HepG2 (cell line): ENCODE data around the gene WDR27. TPM values are rescaled to one million over a fixed set of nuclear protein-coding genes. Genes with fewer than 3 reads are reported as not detected.

Experiments used
- IRF1 ChIP-seq: sonication (generic); formaldehyde crosslinking; IDR thresholded peaks from 2 replicates; pipeline ENCODE4 v1.4.0; 2020; ENCODE audit warnings: low read depth, mild to moderate bottlenecking, missing genetic modification reagents
- JARID2 ChIP-seq: sonication (generic); formaldehyde crosslinking; IDR thresholded peaks from 2 replicates; pipeline ENCODE4 v1.8.1; 2023; ENCODE audit warnings: missing genetic modification reagents, inconsistent platforms; ENCODE audit not compliant: insufficient replicate concordance
- KLF15 ChIP-seq: sonication (generic); formaldehyde crosslinking; IDR thresholded peaks from 2 replicates; pipeline ENCODE4 v1.8.1; 2023; ENCODE audit warnings: borderline replicate concordance, mild to moderate bottlenecking, inconsistent platforms, missing genetic modification reagents, mixed read lengths
- MAFG ChIP-seq: sonication (generic); formaldehyde crosslinking; IDR thresholded peaks from 2 replicates; pipeline ENCODE4 v1.5.1; 2020; ENCODE audit warnings: mild to moderate bottlenecking, missing genetic modification reagents
- MBD4 ChIP-seq: IDR thresholded peaks from 2 replicates; pipeline ENCODE4 v1.6.1; 2012; ENCODE audit warnings: low read length, inconsistent platforms, borderline replicate concordance
- NRL ChIP-seq: sonication (generic); formaldehyde crosslinking; IDR thresholded peaks from 2 replicates; pipeline ENCODE4 v1.5.0; 2020; ENCODE audit warnings: missing genetic modification reagents, mild to moderate bottlenecking, moderate library complexity, borderline replicate concordance
- SAFB2 ChIP-seq: sonication (generic); formaldehyde crosslinking; IDR thresholded peaks from 2 replicates; pipeline ENCODE4 v1.5.1; 2020; ENCODE audit warnings: missing genetic modification reagents, low read depth, mild to moderate bottlenecking, borderline replicate concordance
- SAP130 ChIP-seq: IDR thresholded peaks from 2 replicates; pipeline ENCODE4 v1.6.1; 2016; ENCODE audit warnings: low read depth
- SMC3 ChIP-seq: IDR thresholded peaks from 2 replicates; pipeline ENCODE4 v1.6.1; 2011; ENCODE audit warnings: low read length, improper control_type of control experiment
- SPEN ChIP-seq: sonication (generic); formaldehyde crosslinking; IDR thresholded peaks from 2 replicates; pipeline ENCODE4 v1.5.1; 2020; ENCODE audit warnings: low read depth, mild to moderate bottlenecking, missing genetic modification reagents
- ZMYM3 ChIP-seq: sonication (generic); formaldehyde crosslinking; IDR thresholded peaks from 2 replicates; pipeline ENCODE4 v1.5.1; 2020; ENCODE audit warnings: mild to moderate bottlenecking, missing genetic modification reagents
- ZNF33B ChIP-seq: sonication (generic); formaldehyde crosslinking; IDR thresholded peaks from 2 replicates; pipeline ENCODE4 v1.5.1; 2020; ENCODE audit warnings: mild to moderate bottlenecking, missing genetic modification reagents
- ZNF451 ChIP-seq: sonication (generic); formaldehyde crosslinking; IDR thresholded peaks from 2 replicates; pipeline ENCODE4 v1.5.0; 2020; ENCODE audit warnings: mild to moderate bottlenecking, missing genetic modification reagents
- ZNF530 ChIP-seq: sonication (generic); formaldehyde crosslinking; IDR thresholded peaks from 2 replicates; pipeline ENCODE4 v1.5.0; 2020; ENCODE audit warnings: low read depth, mild to moderate bottlenecking, missing genetic modification reagents
- ZNF577 ChIP-seq: sonication (generic); formaldehyde crosslinking; IDR thresholded peaks from 2 replicates; pipeline ENCODE4 v1.4.0; 2020; ENCODE audit warnings: mild to moderate bottlenecking, low read depth, missing genetic modification reagents, borderline replicate concordance
- ZNF589 ChIP-seq: sonication (generic); formaldehyde crosslinking; conservative IDR thresholded peaks from 2 replicates; pipeline ENCODE4 v1.8.0; 2022; ENCODE audit warnings: mild to moderate bottlenecking, moderate library complexity, missing genetic modification reagents
- ZNF629 ChIP-seq: sonication (generic); formaldehyde crosslinking; conservative IDR thresholded peaks from 2 replicates; pipeline ENCODE4 v1.5.0; 2020; ENCODE audit warnings: missing genetic modification reagents
- polyA plus RNA-seq, 8 experiments: library from polyadenylated mRNA; depleted of rRNA in 3 of 8; stranded (reverse) in 7 of 8; unstranded in 1 of 8; fragments of >200 nt; fragmentation: Illumina TruSeq in 4 of 8; extraction: Trizol in 4 of 8; gene quantifications; 2 replicates each; pipeline versions ENCODE4 v1.2.1 to v1.2.3, GENCODE V29; 2011 to 2016; ENCODE audit warnings: low read depth in 4 of 8, missing spikeins in 1 of 8, mixed read lengths in 1 of 8; ENCODE audit not compliant: insufficient read depth in 1 of 8
- total RNA-seq, 5 experiments: library from RNA; depleted of rRNA; stranded (reverse); fragments of >200 nt; fragmentation: Illumina TruSeq; extraction: Trizol; gene quantifications; 2 replicates each; pipeline ENCODE4 v1.2.3, GENCODE V29; 2016; ENCODE audit warnings: low read depth in 1 of 5
- TF ChIP-seq, protein P1 (sequence below): sonication (generic); formaldehyde crosslinking; IDR thresholded peaks from 2 replicates; pipeline ENCODE4 v1.9.0; 2022; ENCODE audit warnings: low read depth, missing genetic modification reagents
- TF ChIP-seq, protein P2 (sequence below): sonication (generic); formaldehyde crosslinking; IDR thresholded peaks from 2 replicates; pipeline ENCODE4 v1.4.0; 2020; ENCODE audit warnings: missing genetic modification reagents
- TF ChIP-seq, protein P3 (sequence below): sonication (generic); formaldehyde crosslinking; IDR thresholded peaks from 2 replicates; pipeline ENCODE4 v1.4.0; 2020; ENCODE audit warnings: mild to moderate bottlenecking, missing genetic modification reagents
- TF ChIP-seq, protein P4 (sequence below): sonication (generic); formaldehyde crosslinking; IDR thresholded peaks from 2 replicates; pipeline ENCODE4 v1.9.0; 2021; ENCODE audit warnings: missing genetic modification reagents, mild to moderate bottlenecking, borderline replicate concordance

The WDR27 gene
- total and polyA plus RNA-seq, 2 of the 13 experiments (the other 11 are each of a cell fraction or from before 2014, with no cell fraction given): 34.1 to 80.3 TPM

- TF ChIP-seq, protein P1, sequence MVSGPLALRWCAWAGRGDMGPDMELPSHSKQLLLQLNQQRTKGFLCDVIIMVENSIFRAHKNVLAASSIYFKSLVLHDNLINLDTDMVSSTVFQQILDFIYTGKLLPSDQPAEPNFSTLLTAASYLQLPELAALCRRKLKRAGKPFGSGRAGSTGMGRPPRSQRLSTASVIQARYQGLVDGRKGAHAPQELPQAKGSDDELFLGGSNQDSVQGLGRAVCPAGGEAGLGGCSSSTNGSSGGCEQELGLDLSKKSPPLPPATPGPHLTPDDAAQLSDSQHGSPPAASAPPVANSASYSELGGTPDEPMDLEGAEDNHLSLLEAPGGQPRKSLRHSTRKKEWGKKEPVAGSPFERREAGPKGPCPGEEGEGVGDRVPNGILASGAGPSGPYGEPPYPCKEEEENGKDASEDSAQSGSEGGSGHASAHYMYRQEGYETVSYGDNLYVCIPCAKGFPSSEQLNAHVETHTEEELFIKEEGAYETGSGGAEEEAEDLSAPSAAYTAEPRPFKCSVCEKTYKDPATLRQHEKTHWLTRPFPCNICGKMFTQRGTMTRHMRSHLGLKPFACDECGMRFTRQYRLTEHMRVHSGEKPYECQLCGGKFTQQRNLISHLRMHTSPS: peak; percentile 84
- peak; percentile 71 for TF ChIP-seq ZNF451 (CRISPR knock-in tag)
- peak; percentile 3; the same call in 1 of the 2 replicates for TF ChIP-seq ZNF629 (CRISPR knock-in tag)
- TF ChIP-seq NRL (CRISPR knock-in tag): peak; percentile 97
- TF ChIP-seq, protein P2, sequence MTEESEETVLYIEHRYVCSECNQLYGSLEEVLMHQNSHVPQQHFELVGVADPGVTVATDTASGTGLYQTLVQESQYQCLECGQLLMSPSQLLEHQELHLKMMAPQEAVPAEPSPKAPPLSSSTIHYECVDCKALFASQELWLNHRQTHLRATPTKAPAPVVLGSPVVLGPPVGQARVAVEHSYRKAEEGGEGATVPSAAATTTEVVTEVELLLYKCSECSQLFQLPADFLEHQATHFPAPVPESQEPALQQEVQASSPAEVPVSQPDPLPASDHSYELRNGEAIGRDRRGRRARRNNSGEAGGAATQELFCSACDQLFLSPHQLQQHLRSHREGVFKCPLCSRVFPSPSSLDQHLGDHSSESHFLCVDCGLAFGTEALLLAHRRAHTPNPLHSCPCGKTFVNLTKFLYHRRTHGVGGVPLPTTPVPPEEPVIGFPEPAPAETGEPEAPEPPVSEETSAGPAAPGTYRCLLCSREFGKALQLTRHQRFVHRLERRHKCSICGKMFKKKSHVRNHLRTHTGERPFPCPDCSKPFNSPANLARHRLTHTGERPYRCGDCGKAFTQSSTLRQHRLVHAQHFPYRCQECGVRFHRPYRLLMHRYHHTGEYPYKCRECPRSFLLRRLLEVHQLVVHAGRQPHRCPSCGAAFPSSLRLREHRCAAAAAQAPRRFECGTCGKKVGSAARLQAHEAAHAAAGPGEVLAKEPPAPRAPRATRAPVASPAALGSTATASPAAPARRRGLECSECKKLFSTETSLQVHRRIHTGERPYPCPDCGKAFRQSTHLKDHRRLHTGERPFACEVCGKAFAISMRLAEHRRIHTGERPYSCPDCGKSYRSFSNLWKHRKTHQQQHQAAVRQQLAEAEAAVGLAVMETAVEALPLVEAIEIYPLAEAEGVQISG (CRISPR knock-in tag): peak; percentile 92
- TF ChIP-seq, protein P3, sequence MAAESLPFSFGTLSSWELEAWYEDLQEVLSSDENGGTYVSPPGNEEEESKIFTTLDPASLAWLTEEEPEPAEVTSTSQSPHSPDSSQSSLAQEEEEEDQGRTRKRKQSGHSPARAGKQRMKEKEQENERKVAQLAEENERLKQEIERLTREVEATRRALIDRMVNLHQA: no peak
- TF ChIP-seq ZNF577 (CRISPR knock-in tag): no peak
- TF ChIP-seq, protein P4, sequence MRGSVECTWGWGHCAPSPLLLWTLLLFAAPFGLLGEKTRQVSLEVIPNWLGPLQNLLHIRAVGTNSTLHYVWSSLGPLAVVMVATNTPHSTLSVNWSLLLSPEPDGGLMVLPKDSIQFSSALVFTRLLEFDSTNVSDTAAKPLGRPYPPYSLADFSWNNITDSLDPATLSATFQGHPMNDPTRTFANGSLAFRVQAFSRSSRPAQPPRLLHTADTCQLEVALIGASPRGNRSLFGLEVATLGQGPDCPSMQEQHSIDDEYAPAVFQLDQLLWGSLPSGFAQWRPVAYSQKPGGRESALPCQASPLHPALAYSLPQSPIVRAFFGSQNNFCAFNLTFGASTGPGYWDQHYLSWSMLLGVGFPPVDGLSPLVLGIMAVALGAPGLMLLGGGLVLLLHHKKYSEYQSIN (CRISPR knock-in tag): no peak; the same call in 1 of the 2 replicates
- no peak for TF ChIP-seq ZMYM3 (CRISPR knock-in tag)
- TF ChIP-seq MBD4: no peak
- peak; percentile 77 for TF ChIP-seq ZNF530
- peak; percentile 66; the same call in 1 of the 2 replicates for TF ChIP-seq MAFG (CRISPR knock-in tag)
- peak; percentile 67 for TF ChIP-seq JARID2
- TF ChIP-seq SPEN (CRISPR knock-in tag): peak; percentile 97
- no peak; the same call in 1 of the 2 replicates for TF ChIP-seq ZNF33B (CRISPR knock-in tag)
- no peak for TF ChIP-seq SMC3
- TF ChIP-seq KLF15: peak; percentile 39; the same call in 1 of the 2 replicates
- peak; percentile 98 for TF ChIP-seq SAP130 (CRISPR knock-in tag)
- peak; percentile 97 for TF ChIP-seq SAFB2
- no peak for TF ChIP-seq IRF1 (CRISPR knock-in tag)
- peak; percentile 93; the same call in 1 of the 2 replicates for TF ChIP-seq ZNF589 (CRISPR knock-in tag)
Observed at GRCh38 chr6:169701954-169702839, at the start of gene WDR27, which contains the start of gene C6orf120 (continued).
